Activated naive CD4-positive, alpha-beta T cell treated with anti-CD3 and anti-CD28 coated beads for 36 hours (primary cell): ENCODE measurements around the gene BDH1. TPM values are rescaled to one million over a fixed set of nuclear protein-coding genes. Genes with fewer than 3 reads are reported as not detected.
A peak's percentile ranks its signal among the peaks of the same experiment; 100 is the strongest.

Experiments used
- CTCF ChIA-PET: fragments of 350-600 bp; sonication (Branson Sonifier 250); formaldehyde crosslinking; loops from one replicate; lab custom pipeline; 2021; ENCODE audit warnings: antibody characterized with exemption; lab: Charles Lee
- DNase-seq: peaks from one replicate; pipeline ENCODE4 v3.0.0-alpha.2; 2020
- H3K27ac Mint-ChIP-seq: one replicate; pipeline ENCODE4 v1.8.0; 2021; ENCODE audit warnings: mild to moderate bottlenecking, mixed read lengths
- H3K27me3 Mint-ChIP-seq: one replicate; pipeline ENCODE4 v1.8.0; 2021; ENCODE audit warnings: low read depth, mixed read lengths
- H3K36me3 Mint-ChIP-seq: one replicate; pipeline ENCODE4 v1.8.0; 2021; ENCODE audit warnings: low read depth, mixed read lengths
- H3K4me1 Mint-ChIP-seq: one replicate; pipeline ENCODE4 v1.8.0; 2021; ENCODE audit warnings: low read depth, mixed read lengths
- H3K4me3 Mint-ChIP-seq: one replicate; pipeline ENCODE4 v1.8.0; 2021; ENCODE audit warnings: mild to moderate bottlenecking, moderate library complexity, mixed read lengths
- H3K9me3 Mint-ChIP-seq: one replicate; pipeline ENCODE4 v1.8.0; 2021; ENCODE audit warnings: mixed read lengths
- intact Hi-C: fragments of 100-400 bp; cut with micrococcal nuclease; formaldehyde crosslinking; loops from one replicate; pipeline ENCODE4 v1.15.1; 2023
- total RNA-seq, 2 experiments: library from RNA; stranded (reverse); gene quantifications; one replicate each; pipeline ENCODE4 v1.2.3, GENCODE V29; 2021

BDH1 gene
- total RNA-seq, 2 experiments from 2014 or later, result 70.7 to 71.2 TPM

GRCh38 chr3:197495499-197495898, 60.3 kb downstream of the BDH1 start:
- Mint-ChIP-seq H3K4me3 (no peak overlapping the region), H3K36me3 (no peaks in the 10 kb centered on the region), H3K9me3 (no peaks in the 10 kb centered on the region), H3K4me1 (no peaks in the 10 kb centered on the region), H3K27ac (no peak overlapping the region), H3K27me3 (no peaks in the 10 kb centered on the region)
- intact Hi-C loops, result no loop called here
- DNase-seq, result no peak
- CTCF ChIA-PET, result no interaction called here

GRCh38 chr3:197495059-197495455, 60.7 kb downstream of the BDH1 start:
- no peaks in the 10 kb centered on the region for H3K36me3 Mint-ChIP-seq
- CTCF ChIA-PET, result no interaction called here
- DNase-seq, result no peak
- intact Hi-C loops, result no loop called here
- no peak overlapping the region for H3K4me3 Mint-ChIP-seq
- H3K27ac Mint-ChIP-seq, result peak overlapping the region; percentile 42
- H3K9me3 Mint-ChIP-seq, result no peaks in the 10 kb centered on the region
- H3K4me1 Mint-ChIP-seq, result no peaks in the 10 kb centered on the region
- H3K27me3 Mint-ChIP-seq, result no peaks in the 10 kb centered on the region

GRCh38 chr3:197494366-197495058, 61.3 kb downstream of the BDH1 start:
- Mint-ChIP-seq H3K4me3 (no peak overlapping the region), H3K27me3 (no peaks in the 10 kb centered on the region), H3K9me3 (no peaks in the 10 kb centered on the region), H3K36me3 (no peaks in the 10 kb centered on the region), H3K27ac (peak overlapping the region; percentile 42), H3K4me1 (no peaks in the 10 kb centered on the region)
- CTCF ChIA-PET, result no interaction called here
- intact Hi-C loops, result no loop called here
- DNase-seq, result no peak

- Mint-ChIP-seq H3K27me3 (no peaks in the 10 kb centered on the region), H3K4me1 (no peaks in the 10 kb centered on the region), H3K36me3 (no peaks in the 10 kb centered on the region), H3K4me3 (no peak overlapping the region), H3K9me3 (no peaks in the 10 kb centered on the region), H3K27ac (no peak overlapping the region)
- CTCF ChIA-PET, result interaction anchor here (1.3 kb wide), 1 partner anchor 10 kb away, joined by 3 read pairs; no protein-coding TSS in a partner anchor
- no peak for DNase-seq
- intact Hi-C loops, result no loop called here
These were observed 62.7 kb downstream of the BDH1 start for GRCh38 chr3:197493049-197493448.

GRCh38 chr3:197491923-197492664, 63.7 kb downstream of the BDH1 start:
- Mint-ChIP-seq H3K36me3 (no peaks in the 10 kb centered on the region), H3K9me3 (no peaks in the 10 kb centered on the region), H3K4me1 (no peaks in the 10 kb centered on the region), H3K27me3 (no peaks in the 10 kb centered on the region), H3K27ac (no peak overlapping the region), H3K4me3 (no peak overlapping the region)
- CTCF ChIA-PET, result interaction anchor here (0.6 to 1.5 kb wide), 4 partner anchors 9 to 414 kb away, joined by 3 to 4 read pairs (median 3); no protein-coding TSS in a partner anchor
- no peak for DNase-seq
- intact Hi-C loops, result no loop called here

- H3K27me3 Mint-ChIP-seq, result no peaks in the 10 kb centered on the region
- no peak for DNase-seq
- H3K4me1 Mint-ChIP-seq, result no peaks in the 10 kb centered on the region
- no peak overlapping the region for H3K27ac Mint-ChIP-seq
- CTCF ChIA-PET, result interaction anchor here (1.5 kb wide), 1 partner anchor 234 kb away, joined by 3 read pairs; no protein-coding TSS in a partner anchor
- intact Hi-C loops, result no loop called here
- H3K36me3 Mint-ChIP-seq, result no peaks in the 10 kb centered on the region
- H3K9me3 Mint-ChIP-seq, result no peaks in the 10 kb centered on the region
- H3K4me3 Mint-ChIP-seq, result no peak overlapping the region
These were observed 64.3 kb downstream of the BDH1 start for GRCh38 chr3:197491478-197491877.

- no peak overlapping the region for H3K27ac Mint-ChIP-seq
- H3K36me3 Mint-ChIP-seq, result no peaks in the 10 kb centered on the region
- intact Hi-C loops, result no loop called here
These were observed 65.4 kb downstream of the BDH1 start for GRCh38 chr3:197490098-197491058.

GRCh38 chr3:197487911-197488391, 67.8 kb downstream of the BDH1 start:
- H3K36me3 Mint-ChIP-seq, result no peaks in the 10 kb centered on the region
- no peaks in the 10 kb centered on the region for H3K9me3 Mint-ChIP-seq
- intact Hi-C loops, result no loop called here

More at GRCh38 chr3:197490098-197491058, 65.4 kb downstream of the BDH1 start:
- Mint-ChIP-seq H3K9me3 (no peaks in the 10 kb centered on the region), H3K4me3 (no peak overlapping the region), H3K4me1 (no peaks in the 10 kb centered on the region), H3K27me3 (no peaks in the 10 kb centered on the region)
- DNase-seq, result no peak
- CTCF ChIA-PET, result interaction anchor here (1.5 kb wide), 1 partner anchor 233 kb away, joined by 3 read pairs; no protein-coding TSS in a partner anchor

GRCh38 chr3:197486861-197487260, 68.9 kb downstream of the BDH1 start:
- intact Hi-C loops, result no loop called here
- no peak overlapping the region for H3K27ac Mint-ChIP-seq
- no peaks in the 10 kb centered on the region for H3K4me1 Mint-ChIP-seq
- CTCF ChIA-PET, result no interaction called here
- no peaks in the 10 kb centered on the region for H3K36me3 Mint-ChIP-seq
- H3K27me3 Mint-ChIP-seq, result no peaks in the 10 kb centered on the region
- no peak for DNase-seq
- H3K4me3 Mint-ChIP-seq, result no peak overlapping the region
- H3K9me3 Mint-ChIP-seq, result no peaks in the 10 kb centered on the region

More at GRCh38 chr3:197487911-197488391, 67.8 kb downstream of the BDH1 start:
- no peak for DNase-seq
- CTCF ChIA-PET, result no interaction called here
- no peaks in the 10 kb centered on the region for H3K27me3 Mint-ChIP-seq
- no peak overlapping the region for H3K27ac Mint-ChIP-seq
- H3K4me1 Mint-ChIP-seq, result no peaks in the 10 kb centered on the region
- H3K4me3 Mint-ChIP-seq, result no peak overlapping the region

- Mint-ChIP-seq H3K27me3 (no peaks in the 10 kb centered on the region), H3K27ac (no peak overlapping the region), H3K9me3 (no peaks in the 10 kb centered on the region), H3K36me3 (no peaks in the 10 kb centered on the region), H3K4me3 (no peak overlapping the region), H3K4me1 (no peaks in the 10 kb centered on the region)
- intact Hi-C loops, result no loop called here
- no peak for DNase-seq
- CTCF ChIA-PET, result no interaction called here
These were observed 70.6 kb downstream of the BDH1 start for GRCh38 chr3:197485143-197485542.

- CTCF ChIA-PET, result interaction anchor here (0.7 kb wide), 1 partner anchor 34 kb away, joined by 3 read pairs; no protein-coding TSS in a partner anchor
- H3K27ac Mint-ChIP-seq, result no peak overlapping the region
- intact Hi-C loops, result no loop called here
These were observed 71.4 kb downstream of the BDH1 start for GRCh38 chr3:197484204-197484901.

More at GRCh38 chr3:197484204-197484901, 71.4 kb downstream of the BDH1 start:
- no peak for DNase-seq
- no peaks in the 10 kb centered on the region for H3K36me3 Mint-ChIP-seq
- H3K27me3 Mint-ChIP-seq, result peaks cover 3% of the 10 kb centered on the region
- H3K4me3 Mint-ChIP-seq, result no peak overlapping the region
- no peaks in the 10 kb centered on the region for H3K9me3 Mint-ChIP-seq
- H3K4me1 Mint-ChIP-seq, result no peaks in the 10 kb centered on the region
